Ovary (tissue), 9 donors: ENCODE measurements around the gene PTGS1. TPM values are rescaled to one million over a fixed set of nuclear protein-coding genes. Genes with fewer than 3 reads are reported as not detected.

Experiments used
- DNase-seq, 5 donors: peaks; one replicate each; pipeline ENCODE4 v3.0.0-alpha.2; 2019 to 2020
- H3K27ac ChIP-seq, 2 donors: fragments of 200-600 bp; one replicate each; pipeline versions ENCODE4 v1.5.1 to v1.8.0; 2019 to 2022
- H3K27me3 ChIP-seq: fragments of 200-600 bp; one replicate; pipeline ENCODE4 v1.8.0; 2022
- H3K36me3 ChIP-seq: fragments of 200-600 bp; sonication (generic); one replicate; pipeline ENCODE4 v1.5.1; 2019
- H3K4me1 ChIP-seq: one replicate; pipeline ENCODE4 v1.8.1; 2013; ENCODE audit warnings: mild to moderate bottlenecking, moderate library complexity; ENCODE audit not compliant: insufficient read depth
- H3K4me3 ChIP-seq: fragments of 200-600 bp; sonication (generic); one replicate; pipeline ENCODE4 v1.5.1; 2017
- H3K9me3 ChIP-seq, 2 donors: fragments of 200-600 bp in 1 of 2; sonication (generic) in 1 of 2; one replicate each; pipeline versions ENCODE4 v1.5.1 to v1.8.1; 2013 to 2019; ENCODE audit warnings: mild to moderate bottlenecking in 1 of 2, moderate library complexity in 1 of 2
- EP300 ChIP-seq: sonication (generic); formaldehyde crosslinking; IDR thresholded peaks from one replicate; pipeline ENCODE4 v1.6.1; 2017; ENCODE audit warnings: antibody characterized with exemption
- POLR2A ChIP-seq: fragments of 450-650 bp; IDR thresholded peaks from one replicate; pipeline ENCODE4 v1.6.1; 2017; ENCODE audit warnings: antibody characterized with exemption, mild to moderate bottlenecking, moderate library complexity
- WGBS, 3 donors: extraction: QIAGEN DNeasy Blood & Tissue Kit in 1 of 3; methylation state at CpG; one replicate each; pipeline versions ENCODE4 v1.1.5 to v1.1.7; 2013 to 2017; 5-methylcytosine and 5-hydroxymethylcytosine counted together
- intact Hi-C, 4 donors: fragments of 100-400 bp; cut with DNase I; formaldehyde crosslinking; loops; one replicate each; pipeline versions ENCODE4 v1.11.0 to v1.15.1; 2022 to 2023
- polyA plus RNA-seq, 2 donors: library from polyadenylated mRNA; stranded (reverse); fragments of 200-250 nt in 1 of 2; fragments of 350-450 nt in 1 of 2; fragmentation: Illumina TruSeq in 1 of 2; extraction: RNeasy Lipid Tissue Mini Kit (QIAGEN cat#74804) in 1 of 2; gene quantifications; one replicate each; pipeline ENCODE4 v1.2.3, GENCODE V29; 2013 to 2014
- total RNA-seq, 7 donors: library from RNA; depleted of rRNA in 2 of 7; stranded (reverse); fragments of >200 nt in 2 of 7; fragmentation: NEBNext Ultra II Directional in 3 of 7; extraction: Animal tissue kit (Norgen Biotek cat#: 25700) in 3 of 7; gene quantifications; one replicate each; pipeline versions ENCODE4 v1.1.0 to v1.2.4, GENCODE V29; 2016 to 2023
- TF ChIP-seq, protein P1 (sequence below), 3 donors: fragments of 450-650 bp in 2 of 3; fragments of 200-600 bp in 1 of 3; IDR thresholded peaks; one replicate each; pipeline versions ENCODE4 v1.5.1 to v1.8.0; 2016 to 2022; ENCODE audit warnings: antibody characterized with exemption in 3 of 3, mild to moderate bottlenecking in 1 of 3
- donor health status: DM: no; HTN: no; CAD: no; lungs with moderate emphysema.
- donor health status: DM: no; HTN: no; CAD: no.
- donor health status: Bipolar disorder and iron deficiency.
- donor health status: DM: yes; HTN: yes; CAD: no.
- donor health status: DM: no; HTN: no; CAD: no.
- donor health status: DM: yes; HTN: yes; CAD: no.

Gene PTGS1
- total and polyA plus RNA-seq, 9 donors, result 0.90 to 37.1 (median 7.0) TPM

DNA sequence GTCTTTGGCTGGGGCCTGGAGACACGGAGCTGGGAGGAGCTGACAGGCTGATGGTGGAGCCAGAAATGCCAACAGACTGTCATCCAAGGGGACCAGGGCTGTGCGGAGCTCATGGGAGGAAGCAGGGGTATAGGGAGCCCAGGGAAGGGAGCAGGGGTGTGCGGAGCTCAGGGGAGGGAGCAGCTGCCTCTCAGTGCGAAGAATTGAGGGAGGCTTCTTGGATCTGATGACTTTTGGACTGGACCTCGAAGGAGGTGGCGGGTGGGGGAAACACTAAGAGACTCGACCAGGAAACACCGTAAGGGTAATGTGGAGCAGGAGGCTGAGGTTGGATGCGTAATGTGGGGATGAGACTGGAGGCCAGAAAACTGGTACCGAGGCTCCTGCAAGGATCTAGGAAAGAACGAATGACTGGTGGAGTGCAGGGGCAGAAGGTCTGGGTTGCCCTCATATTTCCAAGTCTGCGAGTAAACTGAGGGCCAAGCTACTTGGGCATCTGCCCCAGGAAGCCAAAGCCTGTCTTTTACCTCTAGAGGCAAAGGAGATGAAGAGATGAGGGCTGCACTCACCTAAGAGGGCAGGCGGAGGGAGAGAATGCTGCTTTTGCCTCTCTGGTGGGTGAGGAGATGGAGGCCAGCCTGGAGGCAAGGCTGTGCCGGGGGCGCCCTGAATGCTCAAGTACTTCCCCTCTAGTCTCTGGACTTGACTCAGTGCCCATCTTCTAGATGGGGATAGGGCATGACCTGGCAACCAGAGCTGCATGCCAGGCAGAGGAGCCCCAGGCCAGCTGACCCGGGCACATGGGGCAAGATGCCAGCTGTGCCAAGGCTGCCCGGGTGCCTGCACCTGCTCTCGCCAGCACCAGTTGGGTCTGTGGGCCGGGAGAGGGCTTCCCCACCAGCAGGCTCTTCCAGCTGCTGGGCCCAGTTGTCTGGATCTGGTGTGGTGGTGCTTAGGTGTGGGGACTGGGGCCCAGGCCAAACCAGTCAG is 2.3 kb downstream of the PTGS1 start:
- no peaks in the 10 kb centered on the region for H3K9me3 ChIP-seq
- no peaks in the 10 kb centered on the region for H3K36me3 ChIP-seq
- H3K4me3 ChIP-seq, result no peak overlapping the region
- peaks cover 13% of the 10 kb centered on the region for H3K4me1 ChIP-seq
- no peak overlapping the region for H3K27ac ChIP-seq
- intact Hi-C loops, result no loop called here
- H3K27me3 ChIP-seq, result no peaks in the 10 kb centered on the region
- WGBS, 3 donors, result 74 to 79% (median 78%) methylated on average over 18 to 19 of the region's 19 CpGs
- no peak for DNase-seq
- TF ChIP-seq POLR2A (no peak), EP300 (no peak)
- TF ChIP-seq, protein P1, sequence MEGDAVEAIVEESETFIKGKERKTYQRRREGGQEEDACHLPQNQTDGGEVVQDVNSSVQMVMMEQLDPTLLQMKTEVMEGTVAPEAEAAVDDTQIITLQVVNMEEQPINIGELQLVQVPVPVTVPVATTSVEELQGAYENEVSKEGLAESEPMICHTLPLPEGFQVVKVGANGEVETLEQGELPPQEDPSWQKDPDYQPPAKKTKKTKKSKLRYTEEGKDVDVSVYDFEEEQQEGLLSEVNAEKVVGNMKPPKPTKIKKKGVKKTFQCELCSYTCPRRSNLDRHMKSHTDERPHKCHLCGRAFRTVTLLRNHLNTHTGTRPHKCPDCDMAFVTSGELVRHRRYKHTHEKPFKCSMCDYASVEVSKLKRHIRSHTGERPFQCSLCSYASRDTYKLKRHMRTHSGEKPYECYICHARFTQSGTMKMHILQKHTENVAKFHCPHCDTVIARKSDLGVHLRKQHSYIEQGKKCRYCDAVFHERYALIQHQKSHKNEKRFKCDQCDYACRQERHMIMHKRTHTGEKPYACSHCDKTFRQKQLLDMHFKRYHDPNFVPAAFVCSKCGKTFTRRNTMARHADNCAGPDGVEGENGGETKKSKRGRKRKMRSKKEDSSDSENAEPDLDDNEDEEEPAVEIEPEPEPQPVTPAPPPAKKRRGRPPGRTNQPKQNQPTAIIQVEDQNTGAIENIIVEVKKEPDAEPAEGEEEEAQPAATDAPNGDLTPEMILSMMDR (IDR thresholded peaks at IDR 0.05), result no peak

DNA sequence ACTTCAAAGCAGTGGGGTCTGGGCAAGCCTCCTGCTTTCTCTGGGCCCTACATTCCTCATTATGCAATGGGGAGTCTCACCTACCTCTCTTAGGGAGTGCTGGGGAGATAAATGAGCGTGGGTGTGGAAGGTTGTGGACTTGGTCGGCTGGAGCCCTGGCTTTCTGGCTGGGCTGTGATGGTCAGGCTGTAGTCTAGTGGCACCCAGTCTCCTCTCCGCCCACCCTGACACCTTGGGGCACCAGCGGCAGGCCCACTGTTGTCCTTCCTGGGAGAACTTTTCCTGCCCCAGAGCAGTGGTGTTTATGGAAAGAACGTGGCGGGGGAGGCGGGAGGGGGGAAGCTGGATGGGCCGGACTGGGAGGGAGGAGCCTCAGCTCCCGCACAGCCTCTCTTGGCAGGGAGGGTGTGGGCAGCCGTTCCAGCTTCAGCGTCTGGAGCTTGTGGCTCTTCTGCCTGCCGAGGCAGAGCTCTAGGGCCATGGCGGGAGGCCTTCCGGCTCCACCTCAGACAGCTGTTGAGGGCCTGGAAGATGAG is 4.1 kb downstream of the PTGS1 start:
- peak; percentile 76 to 87 (median 81) for DNase-seq
- intact Hi-C loops, result no loop called here
- no peak for TF ChIP-seq EP300
- TF ChIP-seq, protein P1 (IDR thresholded peaks at IDR 0.05), result no peak
- TF ChIP-seq POLR2A, result no peak
- Histone ChIP-seq H3K4me1 (peaks cover 13% of the 10 kb centered on the region), H3K4me3 (no peak overlapping the region), H3K9me3 (no peaks in the 10 kb centered on the region), H3K27me3 (no peaks in the 10 kb centered on the region), H3K36me3 (no peaks in the 10 kb centered on the region), H3K27ac (peak overlapping the region in 1 of 2 donors; percentile 47)
- 8 to 14% (median 10%) methylated on average over 11 to 14 of the region's 14 CpGs for WGBS, 3 donors

DNA sequence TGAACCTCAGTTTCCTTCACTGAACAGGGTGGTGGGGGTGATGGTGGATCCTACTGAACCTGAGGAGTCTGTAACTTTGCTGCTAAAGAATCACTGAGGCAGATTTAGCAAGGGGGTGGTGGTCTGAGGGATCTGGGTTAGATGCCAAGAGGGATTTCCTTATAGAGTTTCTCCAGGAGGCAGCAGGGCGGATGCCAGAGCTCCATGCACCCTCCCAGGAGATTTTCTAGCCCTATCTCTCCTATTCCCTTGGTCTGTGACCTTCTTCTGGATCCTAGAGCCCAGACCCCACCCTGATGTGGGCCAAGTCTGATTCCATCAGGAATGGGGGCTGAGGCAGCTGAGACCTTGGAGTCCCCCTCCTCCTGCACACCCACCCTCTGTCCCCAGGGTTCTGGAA is 6.0 kb downstream of the PTGS1 start:
- Histone ChIP-seq H3K27ac (no peak overlapping the region), H3K4me3 (no peak overlapping the region), H3K9me3 (no peaks in the 10 kb centered on the region), H3K36me3 (no peaks in the 10 kb centered on the region), H3K27me3 (no peaks in the 10 kb centered on the region), H3K4me1 (peaks cover 13% of the 10 kb centered on the region)
- intact Hi-C loops, result no loop called here
- 85 to 92% (median 88%) methylated on average over 1 of the region's 1 CpG for WGBS, 3 donors
- no peak for DNase-seq
- no peak for TF ChIP-seq POLR2A
- TF ChIP-seq, protein P1 (IDR thresholded peaks at IDR 0.05), result no peak
- no peak for TF ChIP-seq EP300

DNA sequence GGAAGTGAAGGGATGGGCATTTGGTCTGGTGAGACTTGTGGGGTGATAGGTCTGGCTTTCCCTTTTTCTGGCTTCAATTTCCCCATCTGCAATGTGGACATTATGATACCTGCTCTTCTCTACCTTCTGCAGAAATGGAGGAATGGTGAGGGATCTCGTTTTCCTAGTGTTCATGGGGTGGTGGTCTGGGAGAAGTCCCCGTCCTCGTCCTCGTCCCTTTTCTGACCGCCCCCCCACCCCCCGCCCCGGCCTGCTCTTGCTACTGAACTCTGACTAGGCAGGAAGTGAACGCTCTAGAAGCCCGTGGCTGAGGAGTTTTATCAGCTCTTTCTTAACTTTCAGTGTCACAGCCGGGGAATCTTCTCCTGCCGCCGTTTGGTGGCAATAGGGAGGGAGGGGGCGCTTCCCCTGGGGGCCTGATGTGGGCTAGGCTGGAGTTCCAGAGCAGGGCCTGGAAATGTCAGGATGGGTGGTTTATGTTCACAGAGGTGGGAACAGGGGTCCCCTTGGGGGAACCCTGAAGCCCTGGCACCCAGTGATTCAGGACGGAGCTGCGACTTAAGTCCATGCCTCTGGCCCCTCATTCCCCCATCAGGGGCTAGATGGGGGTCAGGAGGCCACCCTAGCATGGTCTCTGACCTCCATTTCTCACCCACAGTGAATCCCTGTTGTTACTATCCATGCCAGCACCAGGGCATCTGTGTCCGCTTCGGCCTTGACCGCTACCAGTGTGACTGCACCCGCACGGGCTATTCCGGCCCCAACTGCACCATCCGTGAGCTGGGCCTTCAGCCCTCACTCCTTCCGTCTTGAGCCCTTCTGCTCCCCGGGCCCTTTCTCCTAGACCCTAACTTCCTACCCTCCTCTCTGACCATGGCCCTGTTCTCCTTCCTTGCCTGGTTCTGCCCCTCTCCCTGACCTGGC is 6.7 kb downstream of the PTGS1 start:
- intact Hi-C loops, result no loop called here
- TF ChIP-seq, protein P1 (IDR thresholded peaks at IDR 0.05), result no peak
- no peak for TF ChIP-seq EP300
- TF ChIP-seq POLR2A, result no peak
- H3K27ac ChIP-seq, result no peak overlapping the region
- DNase-seq, result no peak
- no peaks in the 10 kb centered on the region for H3K9me3 ChIP-seq
- no peaks in the 10 kb centered on the region for H3K36me3 ChIP-seq
- peaks cover 13% of the 10 kb centered on the region for H3K4me1 ChIP-seq
- no peak overlapping the region for H3K4me3 ChIP-seq
- no peaks in the 10 kb centered on the region for H3K27me3 ChIP-seq
- WGBS, 3 donors, result 69 to 80% (median 74%) methylated on average over 24 of the region's 24 CpGs
